Breast epithelium (tissue), 4 donors: ENCODE measurements around the gene PAXX. TPM values are rescaled to one million over a fixed set of nuclear protein-coding genes. Genes with fewer than 3 reads are reported as not detected.
A peak's percentile ranks its signal among the peaks of the same experiment; 100 is the strongest.

Experiments
- DNase-seq, 2 donors: peaks; one replicate each; pipeline ENCODE4 v3.0.0-alpha.2; 2019; ENCODE audit warnings: low spot score in 2 of 2
- H3K27ac ChIP-seq, 2 donors: fragments of 200-600 bp; sonication (generic) in 1 of 2; one replicate each; pipeline ENCODE4 v1.5.1; 2016 to 2019; ENCODE audit warnings: mild to moderate bottlenecking in 1 of 2
- H3K27me3 ChIP-seq, 2 donors: fragments of 200-600 bp; sonication (generic) in 1 of 2; one replicate each; pipeline versions ENCODE4 v1.5.1 to v1.6.0; 2017 to 2019; ENCODE audit warnings: control low read depth in 1 of 2, mild to moderate bottlenecking in 1 of 2
- H3K36me3 ChIP-seq: fragments of 200-600 bp; one replicate; pipeline ENCODE4 v1.5.1; 2019
- H3K4me1 ChIP-seq, 2 donors: fragments of 200-600 bp; sonication (generic); one replicate each; pipeline ENCODE4 v1.5.1; 2016 to 2019; ENCODE audit warnings: control low read depth in 1 of 2
- H3K4me3 ChIP-seq, 3 donors: fragments of 200-600 bp; sonication (generic); 1 replicate in 2 of 3; 2 replicates in 1 of 3; pipeline ENCODE4 v1.5.1; 2016 to 2019; ENCODE audit warnings: mild to moderate bottlenecking in 3 of 3, moderate library complexity in 2 of 3
- H3K9me3 ChIP-seq, 2 donors: fragments of 200-600 bp; sonication (generic) in 1 of 2; one replicate each; pipeline ENCODE4 v1.5.1; 2016 to 2019; ENCODE audit warnings: control low read depth in 1 of 2
- CTCF ChIP-seq, 3 donors: fragments of 450-650 bp; IDR thresholded peaks; one replicate each; pipeline ENCODE4 v1.5.1; 2016 to 2017; ENCODE audit warnings: antibody characterized with exemption in 3 of 3, mild to moderate bottlenecking in 3 of 3, moderate library complexity in 3 of 3
- POLR2A ChIP-seq: fragments of 450-650 bp; IDR thresholded peaks from one replicate; pipeline ENCODE4 v1.6.1; 2016; ENCODE audit warnings: antibody characterized with exemption, mild to moderate bottlenecking, moderate library complexity
- POLR2AphosphoS5 ChIP-seq, 3 donors: sonication (generic); formaldehyde crosslinking; IDR thresholded peaks; one replicate each; pipeline ENCODE4 v1.6.1; 2017; ENCODE audit warnings: antibody characterized with exemption in 3 of 3
- intact Hi-C: fragments of 100-400 bp; cut with DNase I; formaldehyde crosslinking; loops from one replicate; pipeline ENCODE4 v1.15.1; 2023; ENCODE audit warnings: low total_unique reads
- total RNA-seq, 3 donors: library from RNA; depleted of rRNA; stranded (reverse); fragments of >200 nt; gene quantifications; one replicate each; pipeline ENCODE4 v1.1.0, GENCODE V29; 2016

Gene PAXX
- total RNA-seq, 3 donors from 2014 or later = 24.6 to 66.2 (median 49.2) TPM

GRCh38 chr9:137039611-137040366 is 47.6 kb downstream of the PAXX start:
- Histone ChIP-seq H3K9me3 (no peaks in the 10 kb centered on the region), H3K27me3 (no peaks in the 10 kb centered on the region), H3K36me3 (no peaks in the 10 kb centered on the region), H3K4me3 (no peak overlapping the region), H3K4me1 (peaks cover 3 to 9% of the 10 kb centered on the region in 2 donors), H3K27ac (no peak overlapping the region)
- no peak for DNase-seq
- no peak for TF ChIP-seq CTCF (IDR thresholded peaks at IDR 0.05)
- no peak for TF ChIP-seq POLR2A
- no peak for TF ChIP-seq POLR2AphosphoS5 (IDR thresholded peaks at IDR 0.05)
- intact Hi-C loops = no loop called here

GRCh38 chr9:137040568-137040967 is 48.3 kb downstream of the PAXX start:
- H3K36me3 ChIP-seq = no peaks in the 10 kb centered on the region
- H3K4me3 ChIP-seq = peak overlapping the region in 2 of 3 donors; percentile 13 to 17
- no peaks in the 10 kb centered on the region for H3K9me3 ChIP-seq
- H3K27ac ChIP-seq = no peak overlapping the region
- no peaks in the 10 kb centered on the region for H3K27me3 ChIP-seq
- TF ChIP-seq POLR2A = no peak
- no peak for DNase-seq
- H3K4me1 ChIP-seq = peaks cover 5 to 12% of the 10 kb centered on the region in 2 donors
- intact Hi-C loops = no loop called here

- peak overlapping the region in 2 of 3 donors; percentile 17 to 41 for H3K4me3 ChIP-seq
These were observed 48.9 kb downstream of the PAXX start for GRCh38 chr9:137041124-137041523.

GRCh38 chr9:137042751-137043727 is 50.8 kb downstream of the PAXX start:
- TF ChIP-seq POLR2A (no peak), POLR2AphosphoS5 (IDR thresholded peaks at IDR 0.05) (no peak), CTCF (IDR thresholded peaks at IDR 0.05) (no peak)
- Histone ChIP-seq H3K4me3 (peak overlapping the region; percentile 15 to 91 (median 28)), H3K36me3 (no peaks in the 10 kb centered on the region), H3K27ac (peak overlapping the region in 1 of 2 donors; percentile 66), H3K27me3 (peaks cover 0 to 11% of the 10 kb centered on the region in 2 donors), H3K4me1 (peaks cover 10 to 12% of the 10 kb centered on the region in 2 donors), H3K9me3 (no peaks in the 10 kb centered on the region)
- no peak for DNase-seq
- intact Hi-C loops = no loop called here

More at GRCh38 chr9:137041124-137041523, 48.9 kb downstream of the PAXX start:
- intact Hi-C loops = no loop called here
- H3K4me1 ChIP-seq = peaks cover 9 to 12% of the 10 kb centered on the region in 2 donors
- H3K27ac ChIP-seq = no peak overlapping the region
- H3K27me3 ChIP-seq = no peaks in the 10 kb centered on the region
- no peak for TF ChIP-seq POLR2AphosphoS5 (IDR thresholded peaks at IDR 0.05)
- no peak for TF ChIP-seq POLR2A
- TF ChIP-seq CTCF (IDR thresholded peaks at IDR 0.05) = no peak
- no peaks in the 10 kb centered on the region for H3K9me3 ChIP-seq
- H3K36me3 ChIP-seq = no peaks in the 10 kb centered on the region
- no peak for DNase-seq

Other genes starting within 250 kb of the PAXX start
- gene LCN10, start 249.5 kb upstream of the PAXX start, total RNA-seq = 1 to 10 TPM in 2 of 3 donors, under 1 TPM in 1; 0.73 to 6.9 (median 6.7) TPM
- gene LCN6, start 243.9 kb upstream of the PAXX start, total RNA-seq = 10 to 100 TPM in 1 of 3 donors, 1 to 10 TPM in 2; 4.1 to 12.2 (median 9.5) TPM
- gene LCN8, start 234.2 kb upstream of the PAXX start, total RNA-seq = not detected
- not detected for gene LCN15, start 227.9 kb upstream of the PAXX start, total RNA-seq
- gene TMEM141, start 201.1 kb upstream of the PAXX start, total RNA-seq = 100 to 1,000 TPM in 2 of 3 donors, 10 to 100 TPM in 1; 85.8 to 121 (median 103) TPM
- gene CCDC183, start 196.1 kb upstream of the PAXX start, total RNA-seq = 1 to 10 TPM in 2 of 3 donors, under 1 TPM in 1; 0.64 to 5.7 (median 5.6) TPM
- 10 to 100 TPM; 38.2 to 51.5 (median 41.3) TPM for gene RABL6, start 184.5 kb upstream of the PAXX start, total RNA-seq
- gene AJM1, start 149.9 kb upstream of the PAXX start, total RNA-seq = 1 to 10 TPM; 1.0 to 2.3 (median 1.1) TPM
- gene PHPT1, start 143.0 kb upstream of the PAXX start, total RNA-seq = 10 to 100 TPM; 43.2 to 70.8 (median 52.5) TPM
- gene MAMDC4, start 140.1 kb upstream of the PAXX start, total RNA-seq = 1 to 10 TPM in 2 of 3 donors, under 1 TPM in 1; 0.64 to 5.6 (median 3.4) TPM
- gene EDF1, start 126.1 kb upstream of the PAXX start, total RNA-seq = 100 to 1,000 TPM; 334 to 365 (median 365) TPM
- 1 to 10 TPM; 3.4 to 8.9 (median 8.5) TPM for gene TRAF2, start 105.9 kb upstream of the PAXX start, total RNA-seq
- gene FBXW5, start 47.7 kb upstream of the PAXX start, total RNA-seq = 100 to 1,000 TPM; 103 to 183 (median 126) TPM
- not detected for gene C8G, start 47.2 kb upstream of the PAXX start, total RNA-seq
- 1 to 10 TPM in 2 of 3 donors, not detected in 1; 1.8 to 5.6 TPM for gene LCN12, start 40.1 kb upstream of the PAXX start, total RNA-seq
- gene PTGDS, start 14.9 kb upstream of the PAXX start, total RNA-seq = 10 to 100 TPM; 46.7 to 72.6 (median 48.2) TPM
- under 1 TPM in 2 of 3 donors, not detected in 1; 0.16 to 0.29 TPM for gene LCNL1, start 9.4 kb upstream of the PAXX start, total RNA-seq
- gene CLIC3, start 4.1 kb downstream of the PAXX start, total RNA-seq = 1 to 10 TPM in 1 of 3 donors, under 1 TPM in 1, not detected in 1; 0.32 to 3.5 TPM
- gene ABCA2, start 35.8 kb downstream of the PAXX start, total RNA-seq = 10 to 100 TPM; 17.0 to 30.6 (median 18.9) TPM
- gene FUT7, start 39.7 kb downstream of the PAXX start, total RNA-seq = not detected
- 10 to 100 TPM; 21.9 to 63.9 (median 63.1) TPM for gene NPDC1, start 53.8 kb downstream of the PAXX start, total RNA-seq
- 1 to 10 TPM in 2 of 3 donors, under 1 TPM in 1; 0.16 to 6.7 (median 3.6) TPM for gene ENTPD2, start 61.6 kb downstream of the PAXX start, total RNA-seq
- gene SAPCD2, start 78.1 kb downstream of the PAXX start, total RNA-seq = 1 to 10 TPM in 2 of 3 donors, under 1 TPM in 1; 0.96 to 2.9 (median 2.8) TPM
- 10 to 100 TPM in 1 of 3 donors, 1 to 10 TPM in 2; 6.7 to 12.0 (median 6.9) TPM for gene UAP1L1, start 85.1 kb downstream of the PAXX start, total RNA-seq
- gene MAN1B1, start 94.6 kb downstream of the PAXX start, total RNA-seq = 10 to 100 TPM; 50.1 to 62.8 (median 50.8) TPM
- gene DPP7, start 122.3 kb downstream of the PAXX start, total RNA-seq = 100 to 1,000 TPM; 115 to 137 (median 132) TPM
- gene GRIN1, start 146.7 kb downstream of the PAXX start, total RNA-seq = 1 to 10 TPM in 2 of 3 donors, not detected in 1; 1.3 to 1.9 TPM
- gene LRRC26, start 177.6 kb downstream of the PAXX start, total RNA-seq = 1 to 10 TPM in 2 of 3 donors, not detected in 1; 7.8 to 9.2 TPM
- gene TMEM210, start 179.6 kb downstream of the PAXX start, total RNA-seq = not detected
- 10 to 100 TPM; 32.0 to 35.7 (median 32.9) TPM for gene ANAPC2, start 196.1 kb downstream of the PAXX start, total RNA-seq
- 10 to 100 TPM; 75.0 to 92.8 (median 82.7) TPM for gene SSNA1, start 196.3 kb downstream of the PAXX start, total RNA-seq
- gene TPRN, start 208.3 kb downstream of the PAXX start, total RNA-seq = 1 to 10 TPM; 4.0 to 9.2 (median 8.5) TPM
- 10 to 100 TPM; 26.5 to 36.6 (median 26.6) TPM for gene TMEM203, start 213.2 kb downstream of the PAXX start, total RNA-seq
- 1 to 10 TPM; 4.6 to 9.5 (median 7.2) TPM for gene NDOR1, start 213.3 kb downstream of the PAXX start, total RNA-seq
- 1 to 10 TPM; 1.5 to 2.9 (median 1.8) TPM for gene RNF208, start 229.8 kb downstream of the PAXX start, total RNA-seq
- gene CYSRT1, start 232.8 kb downstream of the PAXX start, total RNA-seq = under 1 TPM; 0.29 to 0.66 (median 0.32) TPM
- under 1 TPM in 1 of 3 donors, not detected in 2; 0.29 TPM for gene RNF224, start 235.1 kb downstream of the PAXX start, total RNA-seq
- not detected for gene SLC34A3, start 238.5 kb downstream of the PAXX start, total RNA-seq
- gene TUBB4B, start 248.9 kb downstream of the PAXX start, total RNA-seq = 100 to 1,000 TPM; 112 to 188 (median 183) TPM